ENCODE results near the gene UROS. TPM values are rescaled to one million over a fixed set of nuclear protein-coding genes. Genes with fewer than 3 reads are reported as not detected.

Gene UROS
- total and polyA plus RNA-seq, 2 donors (not counting 3 experiments of a cell fraction or from before 2014, with no cell fraction given): 38.4 to 42.0 TPM

DNA sequence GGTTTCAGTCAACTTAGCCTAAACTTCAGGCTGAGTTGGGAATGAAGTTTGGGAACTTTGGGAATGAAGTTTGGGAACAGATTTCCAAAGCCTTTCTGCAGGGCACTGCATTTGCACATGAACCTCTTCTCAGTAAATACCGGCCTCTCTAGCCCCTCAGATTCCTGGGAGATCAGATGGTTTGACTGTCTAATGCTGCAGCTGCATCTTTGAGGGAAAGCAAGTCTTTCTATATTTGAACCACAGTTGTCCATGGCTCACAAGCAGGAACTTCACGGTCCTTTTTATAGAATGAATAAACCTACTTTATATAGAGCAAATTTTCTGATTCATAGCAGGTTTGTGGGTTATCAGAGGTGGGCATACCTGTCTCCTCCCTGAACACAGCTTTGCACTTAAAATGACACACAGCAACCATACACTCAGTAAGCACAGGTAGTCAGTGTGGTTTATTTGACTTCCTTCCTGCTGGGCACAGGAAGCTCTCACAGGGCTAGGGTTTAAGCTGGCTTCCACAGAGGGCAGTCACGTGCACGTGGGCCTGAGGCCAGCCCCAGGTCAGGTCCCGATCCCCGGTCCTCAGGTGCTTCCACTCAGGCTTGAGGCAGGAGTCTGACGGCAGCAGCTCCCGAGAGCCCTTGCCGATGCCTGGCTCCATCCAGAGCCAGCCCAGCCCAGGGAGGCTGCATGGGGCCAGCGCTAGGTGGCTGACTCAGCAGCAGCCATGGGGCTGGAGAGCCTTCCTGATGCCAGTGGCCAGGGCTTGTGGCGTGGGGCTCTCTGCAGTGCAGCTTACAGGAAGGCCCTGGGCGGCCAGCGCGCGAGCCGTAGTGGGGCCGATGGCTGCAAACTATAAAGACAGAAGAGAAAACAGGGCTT lies 34.7 kb downstream of the UROS start:
- CTCF ChIA-PET: no interaction called here

More for the DNA sequence above, 34.7 kb downstream of the UROS start:
- Histone ChIP-seq H3K4me1 (ENCODE audit: control insufficient read depth, extremely low read depth, insufficient read depth, low read length) (no peaks in the 10 kb centered on the region), H2AFZ (ENCODE audit: low read depth, low read length) (no peak overlapping the region), H3K4me2 (ENCODE audit: insufficient read depth, low read length) (no peak overlapping the region), H3K9me3 (replicated peaks; ENCODE audit: control insufficient read depth, insufficient read depth, low read length) (no peaks in the 10 kb centered on the region), H3K36me3 (ENCODE audit: control insufficient read depth in 2 of 2, extremely low read depth in 1 of 2, insufficient read depth in 2 of 2, low read length in 2 of 2) (peaks cover 0 to 11% of the 10 kb centered on the region in 2 experiments), H3K9me1 (replicated peaks; ENCODE audit: control insufficient read depth, extremely low read depth, insufficient read depth, low read length) (no peaks in the 10 kb centered on the region), H3K9ac (replicated peaks; ENCODE audit: extremely low read depth, insufficient read depth, low read length) (no peak overlapping the region), H4K20me1 (replicated peaks; ENCODE audit: control insufficient read depth, extremely low read depth, insufficient read depth, low read length) (no peaks in the 10 kb centered on the region), H3K4me3 (replicated peaks in 1 of 3; ENCODE audit: insufficient read depth in 1 of 3, low read depth in 1 of 3, low read length in 3 of 3) (no peak overlapping the region), H3K27me3 (ENCODE audit: control insufficient read depth in 2 of 2, insufficient read depth in 2 of 2, low read length in 2 of 2) (no peaks in the 10 kb centered on the region), H3K79me2 (ENCODE audit: control insufficient read depth, insufficient read depth, low read length) (no peaks in the 10 kb centered on the region), H3K27ac (ENCODE audit: insufficient read depth, low read depth, low read length) (no peak overlapping the region)
- POLR2A ChIA-PET: no interaction called here
- dilution Hi-C loops (cut with MboI; ENCODE audit: extremely low pct_ligation_motif_present, low sequenced_read_pairs) (no loop called here), intact Hi-C loops (cut with micrococcal nuclease) (no loop called here)
- BruUV-seq (replicated peaks): no TSS peak
- FAIRE-seq (no peak), DNase-seq (ENCODE audit: low read depth, low spot score) (no peak)
- TF ChIP-seq MYC (IDR thresholded peaks at IDR 0.05; ENCODE audit: low read depth, low read length) (no peak), POLR2AphosphoS5 (IDR thresholded peaks at IDR 0.05; ENCODE audit: insufficient read depth, low read depth, low read length) (no peak), GATA2 (IDR thresholded peaks at IDR 0.05; ENCODE audit: insufficient read depth, insufficient read length, low read depth, low read length) (no peak), JUN (IDR thresholded peaks at IDR 0.05; ENCODE audit: borderline replicate concordance, insufficient read depth, insufficient read length, low read depth) (no peak), FOS (IDR thresholded peaks at IDR 0.05; ENCODE audit: borderline replicate concordance, insufficient read depth, low read length) (no peak), POLR2A (IDR thresholded peaks at IDR 0.05; ENCODE audit: low read depth, low read length) (no peak), EZH2 (IDR thresholded peaks at IDR 0.05; ENCODE audit: borderline replicate concordance, low read depth, low read length, severe bottlenecking) (no peak)
- TF ChIP-seq, protein P1, sequence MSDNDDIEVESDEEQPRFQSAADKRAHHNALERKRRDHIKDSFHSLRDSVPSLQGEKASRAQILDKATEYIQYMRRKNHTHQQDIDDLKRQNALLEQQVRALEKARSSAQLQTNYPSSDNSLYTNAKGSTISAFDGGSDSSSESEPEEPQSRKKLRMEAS (IDR thresholded peaks at IDR 0.05; ENCODE audit: insufficient read depth, insufficient read length): no peak
- TF ChIP-seq, protein P2, sequence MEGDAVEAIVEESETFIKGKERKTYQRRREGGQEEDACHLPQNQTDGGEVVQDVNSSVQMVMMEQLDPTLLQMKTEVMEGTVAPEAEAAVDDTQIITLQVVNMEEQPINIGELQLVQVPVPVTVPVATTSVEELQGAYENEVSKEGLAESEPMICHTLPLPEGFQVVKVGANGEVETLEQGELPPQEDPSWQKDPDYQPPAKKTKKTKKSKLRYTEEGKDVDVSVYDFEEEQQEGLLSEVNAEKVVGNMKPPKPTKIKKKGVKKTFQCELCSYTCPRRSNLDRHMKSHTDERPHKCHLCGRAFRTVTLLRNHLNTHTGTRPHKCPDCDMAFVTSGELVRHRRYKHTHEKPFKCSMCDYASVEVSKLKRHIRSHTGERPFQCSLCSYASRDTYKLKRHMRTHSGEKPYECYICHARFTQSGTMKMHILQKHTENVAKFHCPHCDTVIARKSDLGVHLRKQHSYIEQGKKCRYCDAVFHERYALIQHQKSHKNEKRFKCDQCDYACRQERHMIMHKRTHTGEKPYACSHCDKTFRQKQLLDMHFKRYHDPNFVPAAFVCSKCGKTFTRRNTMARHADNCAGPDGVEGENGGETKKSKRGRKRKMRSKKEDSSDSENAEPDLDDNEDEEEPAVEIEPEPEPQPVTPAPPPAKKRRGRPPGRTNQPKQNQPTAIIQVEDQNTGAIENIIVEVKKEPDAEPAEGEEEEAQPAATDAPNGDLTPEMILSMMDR (IDR thresholded peaks at IDR 0.05; ENCODE audit: extremely low read depth in 1 of 2, insufficient read depth in 1 of 2, low read depth in 1 of 2, low read length in 2 of 2): no peak

Data from endothelial cell of umbilical vein (primary cell).